GM19467 (cell line): ENCODE measurements around the gene PPP1R1C.

Experiments
- ATAC-seq: cut with Tn5 transposase; IDR thresholded peaks from one replicate; pipeline ENCODE4 v1.9.1; 2021; ENCODE audit warnings: mild to moderate bottlenecking, moderate library complexity; ENCODE audit not compliant: unreplicated experiment

PPP1R1C gene

GRCh38 chr2:181971032-181971431 is 14.6 kb upstream of the PPP1R1C start:
- no peak for ATAC-seq

GRCh38 chr2:181972431-181973170 is 13.1 kb upstream of the PPP1R1C start:
- no peak for ATAC-seq

DNA sequence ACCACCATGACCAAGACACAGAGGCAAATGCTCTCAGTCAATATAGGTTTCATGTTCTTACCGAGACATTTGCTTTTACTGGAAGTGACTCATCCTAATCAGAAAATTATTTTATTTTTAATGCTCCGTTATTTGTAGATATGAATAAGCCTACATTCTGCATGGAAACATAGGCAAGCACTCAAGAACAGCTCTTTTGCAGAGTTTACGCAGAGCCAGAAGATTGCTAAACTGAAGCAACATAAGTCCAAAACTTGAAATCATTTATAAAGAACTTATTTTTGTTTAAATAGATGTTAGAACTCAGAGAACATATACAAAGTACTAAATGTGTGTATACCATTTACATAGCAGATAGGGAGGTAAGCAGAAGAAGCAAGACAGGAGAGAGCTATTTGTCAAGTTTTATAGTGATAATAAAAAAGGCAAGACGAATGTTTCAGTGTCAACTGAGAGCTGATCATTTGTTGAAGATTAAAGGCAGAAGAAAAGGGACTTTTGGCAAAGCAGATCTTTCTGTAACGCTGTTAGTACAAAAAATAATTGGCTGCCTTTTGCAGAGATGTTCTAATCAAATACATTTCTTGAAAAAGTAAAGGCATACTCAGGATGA is 12.4 kb upstream of the PPP1R1C start:
- no peak for ATAC-seq

DNA sequence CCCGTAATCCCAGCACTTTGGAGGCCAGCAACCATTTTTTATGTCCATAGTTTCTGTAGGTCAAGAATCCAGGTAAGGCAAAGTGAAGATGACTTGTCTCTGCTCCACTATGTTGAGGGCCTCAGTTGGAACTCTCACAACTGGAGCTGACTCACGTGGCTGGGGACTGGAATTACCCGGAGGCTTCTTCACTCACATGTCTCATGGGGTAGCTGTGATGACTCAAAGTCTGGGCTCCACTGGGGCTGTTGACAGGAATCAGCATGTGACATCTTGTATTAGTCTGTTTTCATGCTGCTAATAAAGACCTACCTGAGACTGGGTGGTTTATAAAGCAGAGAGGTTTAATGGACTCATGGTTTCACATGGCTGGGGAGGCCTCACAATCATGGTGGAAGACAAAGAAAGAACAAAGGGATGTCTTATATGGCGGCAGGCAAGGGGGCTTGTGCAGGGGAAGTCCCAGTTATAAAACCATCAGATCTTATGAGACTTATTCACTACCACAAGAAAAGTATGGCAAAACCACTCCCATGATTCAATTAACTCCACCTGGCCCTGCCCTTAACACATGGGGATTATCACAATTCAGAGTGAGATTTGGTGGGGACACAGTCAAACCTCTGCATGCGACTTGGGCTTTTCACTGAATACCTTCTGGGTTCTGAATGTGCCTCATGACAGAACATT is 7.8 kb upstream of the PPP1R1C start:
- ATAC-seq: no peak

DNA sequence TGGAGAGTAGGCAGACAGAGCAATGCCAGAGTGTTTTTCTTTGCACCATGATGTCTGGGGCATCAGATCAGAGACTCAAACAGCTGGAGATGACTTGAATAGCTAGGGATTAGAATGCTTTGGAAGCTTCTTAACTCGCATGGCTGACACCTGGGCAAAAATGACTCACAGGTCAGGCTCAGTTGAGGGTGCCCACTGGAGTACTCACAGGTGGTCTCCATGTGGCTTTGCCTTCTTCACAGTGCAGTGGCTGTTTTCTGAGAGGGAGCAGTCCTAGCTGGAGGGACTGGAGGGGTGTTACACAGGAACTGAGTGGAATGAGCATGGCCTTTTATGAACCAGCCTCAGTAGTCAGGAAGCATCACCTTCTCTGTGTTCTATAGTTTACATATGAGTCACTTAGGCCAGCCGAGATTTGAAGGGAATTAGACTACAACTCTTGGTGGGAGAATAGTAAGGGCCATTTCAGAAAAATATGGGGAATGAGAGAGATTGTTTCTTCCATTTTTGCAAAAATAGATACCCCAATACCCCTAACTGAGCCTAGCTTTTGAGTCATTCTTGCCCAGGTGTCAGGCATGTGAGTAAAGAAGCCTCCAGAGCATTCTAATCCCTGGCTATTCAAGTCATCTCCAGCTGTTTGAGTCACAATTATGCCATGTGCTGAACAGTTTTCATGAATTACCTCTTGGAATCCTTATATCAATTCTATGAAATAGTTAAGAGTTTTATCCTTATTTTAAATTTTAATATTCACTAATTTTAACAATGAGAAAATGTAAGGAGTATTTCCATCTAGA is 7.1 kb upstream of the PPP1R1C start:
- ATAC-seq: no peak

- no peak for ATAC-seq
Measured at GRCh38 chr2:181984060-181984459, 1.6 kb upstream of the PPP1R1C start.

GRCh38 chr2:181984814-181985631 is 630 bp upstream of the PPP1R1C start:
- no peak for ATAC-seq

GRCh38 chr2:181988154-181988924 is 2.7 kb downstream of the PPP1R1C start:
- no peak for ATAC-seq

GRCh38 chr2:181989099-181989498 is 3.4 kb downstream of the PPP1R1C start:
- ATAC-seq: no peak

GRCh38 chr2:181991171-181991885 is 5.7 kb downstream of the PPP1R1C start:
- ATAC-seq: peak; percentile 94

DNA sequence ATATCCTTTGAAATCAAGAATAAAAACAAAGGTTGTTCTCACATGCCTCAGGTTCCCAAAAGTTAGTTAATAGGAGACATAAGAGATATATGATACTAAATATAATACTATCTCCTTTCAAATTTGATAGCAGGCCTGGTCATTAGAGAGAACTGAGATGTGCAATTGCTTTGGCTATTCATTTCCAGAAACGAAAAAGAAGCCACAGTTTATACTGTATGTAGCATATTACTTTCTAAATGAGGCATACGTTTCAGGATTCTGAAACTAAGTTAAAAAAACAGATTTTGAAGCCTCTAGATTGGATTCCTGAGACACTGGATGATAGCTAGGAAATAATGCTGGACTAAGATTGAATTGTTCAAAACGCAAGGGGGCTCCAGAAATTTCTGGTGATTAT is 7.1 kb downstream of the PPP1R1C start:
- ATAC-seq: peak; percentile 80

- ATAC-seq: no peak
Measured at GRCh38 chr2:181995289-181995688, 9.6 kb downstream of the PPP1R1C start.

DNA sequence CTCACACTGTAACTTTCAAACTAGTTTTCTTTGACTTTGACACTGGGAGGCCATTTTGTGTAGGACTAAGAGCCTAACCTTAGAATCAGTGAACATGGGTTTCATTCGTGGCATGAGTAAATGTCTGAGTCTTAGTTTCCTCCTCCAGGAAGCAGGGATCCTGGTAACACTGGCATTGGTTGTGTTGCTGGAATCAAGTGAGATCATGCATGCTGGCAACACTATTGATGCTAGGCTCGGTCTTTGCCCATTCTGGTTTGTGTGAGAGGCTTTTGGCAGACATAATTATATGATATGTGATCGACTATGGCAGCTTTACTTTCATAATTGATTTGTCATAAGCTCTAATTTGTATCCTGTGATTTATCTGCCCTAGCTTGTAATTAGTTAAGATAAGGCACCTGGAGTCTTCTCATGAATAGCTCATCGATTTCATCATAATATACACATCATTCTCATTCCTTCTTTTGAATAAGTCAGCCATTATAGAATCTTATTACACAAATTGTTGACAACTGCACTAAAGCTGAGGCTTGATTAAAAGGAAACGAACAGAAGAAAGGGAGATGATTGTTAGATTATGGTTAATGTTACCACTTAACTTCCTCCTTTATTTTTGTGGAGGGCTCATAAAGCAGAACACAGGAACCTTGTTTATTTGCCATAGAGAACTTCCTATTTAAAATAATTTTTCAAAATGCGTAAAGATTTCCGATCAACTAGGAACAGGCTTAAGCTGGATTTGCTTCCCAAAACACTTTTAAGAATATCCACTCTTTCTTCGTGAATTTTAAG is 12.6 kb downstream of the PPP1R1C start:
- ATAC-seq: no peak

GRCh38 chr2:181998891-181999654 is 13.4 kb downstream of the PPP1R1C start:
- no peak for ATAC-seq

GRCh38 chr2:181999911-182000310 is 14.3 kb downstream of the PPP1R1C start:
- no peak for ATAC-seq

- no peak for ATAC-seq
Measured at GRCh38 chr2:182004945-182005520, 19.4 kb downstream of the PPP1R1C start.
